ENCODE results near the gene FBRSL1.
A peak's percentile ranks its signal among the peaks of the same experiment; 100 is the strongest.

FBRSL1 gene

DNA sequence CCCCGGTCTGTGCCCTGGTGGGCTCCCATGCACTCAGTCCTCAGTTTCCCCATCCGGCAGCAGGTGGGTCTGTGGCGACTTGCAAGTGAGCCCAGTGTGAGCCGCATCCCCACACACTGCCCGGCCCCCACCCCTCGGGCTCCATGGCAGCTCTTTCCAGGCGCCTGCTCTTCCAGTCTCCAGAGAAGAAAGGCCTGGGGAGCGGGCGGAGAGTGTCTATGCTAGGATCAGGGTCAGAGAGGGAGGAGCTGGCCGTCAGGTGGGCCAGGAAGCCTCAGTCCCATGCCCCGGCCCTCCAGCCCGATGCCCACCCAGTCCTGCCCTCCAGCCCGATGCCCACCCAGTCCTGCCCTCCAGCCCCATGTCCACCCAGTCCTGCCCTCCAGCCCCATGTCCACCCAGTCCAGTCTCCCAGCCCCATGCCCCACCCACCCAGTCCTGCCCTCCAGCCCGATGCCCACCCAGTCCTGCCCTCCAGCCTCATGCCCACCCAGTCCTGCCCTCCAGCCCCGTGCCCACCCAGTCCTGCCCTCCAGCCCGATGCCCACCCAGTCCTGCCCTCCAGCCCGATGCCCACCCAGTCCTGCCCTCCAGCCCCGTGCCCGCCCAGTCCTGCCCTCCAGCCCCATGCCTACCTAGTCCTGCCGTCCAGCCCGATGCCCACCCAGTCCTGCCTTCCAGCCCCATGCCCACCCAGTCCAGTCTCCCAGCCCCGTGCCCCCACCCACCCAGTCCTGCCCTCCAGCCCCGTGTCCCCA, 49.2 kb downstream of the FBRSL1 start:
- H3K4me1 Mint-ChIP-seq = peaks cover 5% of the 10 kb centered on the region
- no peak overlapping the region for H3K27ac Mint-ChIP-seq
- peaks cover 5% of the 10 kb centered on the region for H3K9me3 Mint-ChIP-seq
- peaks cover 9% of the 10 kb centered on the region for H3K27me3 Mint-ChIP-seq (ENCODE audit: low read depth)
- H3K36me3 Mint-ChIP-seq (ENCODE audit: low read depth) = peaks cover 13% of the 10 kb centered on the region
- no peak overlapping the region for H3K4me3 Mint-ChIP-seq
- TF ChIP-seq, protein P1, sequence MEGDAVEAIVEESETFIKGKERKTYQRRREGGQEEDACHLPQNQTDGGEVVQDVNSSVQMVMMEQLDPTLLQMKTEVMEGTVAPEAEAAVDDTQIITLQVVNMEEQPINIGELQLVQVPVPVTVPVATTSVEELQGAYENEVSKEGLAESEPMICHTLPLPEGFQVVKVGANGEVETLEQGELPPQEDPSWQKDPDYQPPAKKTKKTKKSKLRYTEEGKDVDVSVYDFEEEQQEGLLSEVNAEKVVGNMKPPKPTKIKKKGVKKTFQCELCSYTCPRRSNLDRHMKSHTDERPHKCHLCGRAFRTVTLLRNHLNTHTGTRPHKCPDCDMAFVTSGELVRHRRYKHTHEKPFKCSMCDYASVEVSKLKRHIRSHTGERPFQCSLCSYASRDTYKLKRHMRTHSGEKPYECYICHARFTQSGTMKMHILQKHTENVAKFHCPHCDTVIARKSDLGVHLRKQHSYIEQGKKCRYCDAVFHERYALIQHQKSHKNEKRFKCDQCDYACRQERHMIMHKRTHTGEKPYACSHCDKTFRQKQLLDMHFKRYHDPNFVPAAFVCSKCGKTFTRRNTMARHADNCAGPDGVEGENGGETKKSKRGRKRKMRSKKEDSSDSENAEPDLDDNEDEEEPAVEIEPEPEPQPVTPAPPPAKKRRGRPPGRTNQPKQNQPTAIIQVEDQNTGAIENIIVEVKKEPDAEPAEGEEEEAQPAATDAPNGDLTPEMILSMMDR (IDR thresholded peaks at IDR 0.05; ENCODE audit: unreplicated experiment in 3 of 3) = no peak

DNA sequence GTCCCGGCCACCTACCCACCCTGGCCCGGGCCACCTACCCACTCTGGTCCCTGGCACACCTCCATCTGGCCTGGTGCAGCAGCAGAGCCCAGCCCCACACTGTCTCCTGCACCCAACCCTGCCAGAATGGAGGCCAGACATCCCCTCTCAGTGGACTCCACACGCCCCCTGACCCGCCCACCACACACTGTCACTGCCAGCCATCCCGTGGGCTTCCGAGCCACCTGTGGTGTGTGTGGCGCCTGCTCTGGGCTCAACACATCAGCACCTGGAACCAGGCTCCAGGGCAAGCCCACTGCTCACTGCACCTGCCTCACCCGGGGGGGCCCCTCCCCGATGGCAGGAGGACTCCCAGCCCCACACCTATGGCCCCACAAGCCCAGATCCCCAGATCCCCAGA, 50.5 kb downstream of the FBRSL1 start:
- Mint-ChIP-seq H3K27me3 (ENCODE audit: low read depth) (peaks cover 13% of the 10 kb centered on the region), H3K27ac (no peak overlapping the region), H3K4me1 (peaks cover 9% of the 10 kb centered on the region), H3K36me3 (ENCODE audit: low read depth) (peaks cover 3% of the 10 kb centered on the region), H3K9me3 (peaks cover 3% of the 10 kb centered on the region), H3K4me3 (no peak overlapping the region)
- TF ChIP-seq, protein P1 (IDR thresholded peaks at IDR 0.05; ENCODE audit: unreplicated experiment in 3 of 3) = no peak

DNA sequence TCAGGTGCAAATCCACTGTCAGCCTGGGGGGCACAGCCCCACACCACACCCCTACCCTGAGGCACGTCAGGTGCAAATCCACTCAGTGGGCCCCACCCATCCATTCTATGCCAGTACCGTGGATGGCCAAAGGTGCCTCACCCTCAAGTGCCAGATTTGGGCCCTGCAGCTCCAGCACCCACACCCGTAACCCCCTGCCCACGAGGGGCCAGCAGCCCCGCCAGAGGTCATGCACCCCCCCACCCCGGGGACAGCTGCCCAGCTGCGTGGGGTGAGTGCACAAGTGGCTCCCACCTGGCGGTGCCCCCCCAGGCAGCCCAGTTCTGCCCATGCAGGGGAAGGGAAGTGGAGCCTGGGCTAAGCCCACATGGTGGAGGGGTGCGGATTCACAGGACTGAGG, 51.2 kb downstream of the FBRSL1 start:
- H3K27me3 Mint-ChIP-seq (ENCODE audit: low read depth) = peaks cover 8% of the 10 kb centered on the region
- no peak overlapping the region for H3K4me3 Mint-ChIP-seq
- TF ChIP-seq, protein P1 (IDR thresholded peaks at IDR 0.05; ENCODE audit: unreplicated experiment in 3 of 3) = no peak
- H3K27ac Mint-ChIP-seq = no peak overlapping the region
- peaks cover 10% of the 10 kb centered on the region for H3K4me1 Mint-ChIP-seq
- no peaks in the 10 kb centered on the region for H3K9me3 Mint-ChIP-seq
- no peaks in the 10 kb centered on the region for H3K36me3 Mint-ChIP-seq (ENCODE audit: low read depth)

DNA sequence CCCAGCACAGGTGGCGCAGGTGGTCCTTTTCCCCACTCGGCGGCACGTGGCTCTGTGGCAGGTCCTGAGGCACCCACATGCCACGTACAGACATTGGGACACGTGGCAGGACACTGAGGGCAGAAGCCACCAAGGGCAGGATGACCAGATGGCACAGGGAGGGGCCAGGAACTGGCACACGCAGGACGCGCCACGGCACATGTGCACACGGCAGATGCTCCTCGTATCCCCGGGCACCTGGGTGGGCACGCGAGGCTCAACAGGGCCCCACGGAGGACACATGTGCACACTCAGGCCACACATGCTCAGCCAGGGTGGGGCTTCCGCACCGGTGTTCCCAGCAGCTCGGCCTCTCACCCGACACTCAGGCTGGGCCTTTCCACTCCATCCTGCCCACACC, 52.0 kb downstream of the FBRSL1 start:
- peaks cover 10% of the 10 kb centered on the region for H3K4me1 Mint-ChIP-seq
- H3K27me3 Mint-ChIP-seq (ENCODE audit: low read depth) = peaks cover 8% of the 10 kb centered on the region
- H3K4me3 Mint-ChIP-seq = no peak overlapping the region
- H3K27ac Mint-ChIP-seq = no peak overlapping the region
- TF ChIP-seq, protein P1 (IDR thresholded peaks at IDR 0.05; ENCODE audit: unreplicated experiment in 3 of 3) = no peak
- no peaks in the 10 kb centered on the region for H3K36me3 Mint-ChIP-seq (ENCODE audit: low read depth)
- H3K9me3 Mint-ChIP-seq = no peaks in the 10 kb centered on the region

DNA sequence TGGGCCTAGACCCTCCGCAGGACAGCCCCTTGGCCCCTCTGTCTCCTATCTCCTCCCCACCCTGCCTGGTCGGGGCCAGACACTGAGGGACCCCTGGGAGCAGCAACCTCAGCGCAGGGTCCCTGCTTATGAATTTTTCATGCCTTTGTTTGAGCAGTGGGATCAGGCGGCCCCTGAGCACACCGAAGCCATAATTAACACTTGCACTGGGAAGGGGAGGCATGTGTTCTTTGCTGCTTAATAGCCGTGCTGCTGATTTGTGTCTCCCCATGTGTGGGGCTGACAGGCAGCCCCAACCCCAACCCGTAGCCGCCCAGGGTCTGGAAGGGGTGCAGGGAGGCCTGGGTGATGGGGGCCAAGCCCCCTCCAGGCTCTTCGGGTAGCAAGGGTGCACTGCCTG, 52.7 kb downstream of the FBRSL1 start:
- peak overlapping the region in 1 of 3 experiments; percentile 63 for H3K27ac Mint-ChIP-seq
- no peak overlapping the region for H3K4me3 Mint-ChIP-seq
- TF ChIP-seq, protein P1 (IDR thresholded peaks at IDR 0.05; ENCODE audit: unreplicated experiment in 3 of 3) = no peak
- peaks cover 8% of the 10 kb centered on the region for H3K27me3 Mint-ChIP-seq (ENCODE audit: low read depth)
- H3K36me3 Mint-ChIP-seq (ENCODE audit: low read depth) = no peaks in the 10 kb centered on the region
- no peaks in the 10 kb centered on the region for H3K9me3 Mint-ChIP-seq
- peaks cover 10% of the 10 kb centered on the region for H3K4me1 Mint-ChIP-seq
